NCI-H345 (cell line): ENCODE results near the gene MYG1.
"Not testable (repeated sequence)": the region's sequence is repeated elsewhere in the genome, so short reads cannot be mapped to it uniquely, and the experiment has no call there.

Experiments used
- DNase-seq: peaks from one replicate; lab custom pipeline; 2025; lab: John Stamatoyannopoulos, UW

Gene MYG1

DNA sequence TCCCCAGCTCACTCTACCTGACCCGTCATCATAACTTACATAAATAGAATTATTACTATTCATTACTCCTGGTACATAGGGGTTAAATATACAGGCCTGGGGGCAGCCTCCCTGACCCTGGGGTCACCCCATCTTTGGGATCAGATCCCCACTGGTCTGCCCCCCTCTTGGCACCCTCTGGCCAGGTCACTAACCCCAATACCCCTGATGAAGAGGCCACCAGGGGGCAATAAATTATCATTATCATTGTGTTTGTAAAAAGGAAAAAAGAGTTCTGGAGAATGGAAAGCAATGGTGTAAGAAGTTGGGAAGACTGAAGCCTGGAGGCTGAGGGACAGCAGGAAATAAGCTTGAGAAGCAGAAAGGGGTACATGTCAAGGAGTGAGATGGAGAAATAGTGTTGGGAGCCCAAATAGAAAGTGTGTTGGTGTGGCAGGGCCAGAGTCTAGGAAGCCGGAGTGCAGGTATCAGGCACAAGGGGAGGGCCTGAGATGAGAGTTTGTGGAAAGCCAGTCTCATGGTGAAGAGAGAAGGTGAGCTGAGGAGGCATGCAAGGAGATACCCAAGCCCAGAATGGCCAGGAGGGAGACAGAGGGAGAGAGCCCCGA is 28.0 kb downstream of the MYG1 start:
- DNase-seq, result no peak

GRCh38 chr12:53328043-53328435 is 28.5 kb downstream of the MYG1 start:
- no peak for DNase-seq

- DNase-seq, result no peak
Observed at GRCh38 chr12:53330671-53331070, 31.2 kb downstream of the MYG1 start.

- not testable (repeated sequence) for DNase-seq
Observed at GRCh38 chr12:53332339-53332738, 32.8 kb downstream of the MYG1 start.

DNA sequence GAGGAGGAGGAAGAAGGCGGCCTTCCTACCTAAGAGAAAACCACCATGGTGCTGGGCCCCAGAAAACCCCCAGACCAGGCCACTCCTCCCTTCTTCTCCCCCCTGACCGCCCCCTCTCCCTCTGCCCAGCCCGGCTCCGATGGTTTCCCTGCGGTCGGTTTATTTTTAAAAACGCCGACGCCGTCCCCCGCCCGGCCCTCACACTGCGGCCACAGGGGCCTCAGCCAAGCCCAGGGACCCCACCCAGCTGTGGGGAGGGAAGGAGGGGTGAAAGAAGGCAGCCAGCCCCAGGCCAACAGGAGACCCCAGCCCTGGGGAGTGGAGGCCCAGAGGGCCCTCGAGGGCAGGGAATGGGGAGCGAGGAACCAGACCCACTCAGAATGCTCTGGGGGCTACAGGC is 33.2 kb downstream of the MYG1 start:
- no peak for DNase-seq

- DNase-seq, result no peak
Observed at GRCh38 chr12:53333289-53333688, 33.8 kb downstream of the MYG1 start.

GRCh38 chr12:53333845-53334244 is 34.4 kb downstream of the MYG1 start:
- no peak for DNase-seq

DNA sequence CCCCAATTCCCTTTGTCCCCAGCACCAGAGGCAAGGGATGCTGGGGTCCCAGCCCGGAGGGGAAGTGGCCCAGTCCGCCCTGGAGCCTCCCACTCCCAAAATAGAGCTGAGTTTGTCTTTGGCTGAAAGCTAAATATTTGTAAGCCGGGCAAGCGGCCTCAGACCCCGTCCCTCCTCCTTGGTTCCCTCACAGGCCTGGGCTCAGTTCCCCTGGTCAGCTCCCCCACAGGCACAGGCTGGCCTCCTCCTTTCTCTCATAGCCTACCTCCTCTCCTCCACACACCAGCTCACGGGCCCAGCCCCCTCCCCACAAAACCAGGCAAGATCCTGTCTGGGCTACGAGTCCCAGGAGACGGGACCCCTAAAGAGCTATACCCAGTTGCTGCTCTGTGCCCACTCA is 35.3 kb downstream of the MYG1 start:
- no peak for DNase-seq

DNA sequence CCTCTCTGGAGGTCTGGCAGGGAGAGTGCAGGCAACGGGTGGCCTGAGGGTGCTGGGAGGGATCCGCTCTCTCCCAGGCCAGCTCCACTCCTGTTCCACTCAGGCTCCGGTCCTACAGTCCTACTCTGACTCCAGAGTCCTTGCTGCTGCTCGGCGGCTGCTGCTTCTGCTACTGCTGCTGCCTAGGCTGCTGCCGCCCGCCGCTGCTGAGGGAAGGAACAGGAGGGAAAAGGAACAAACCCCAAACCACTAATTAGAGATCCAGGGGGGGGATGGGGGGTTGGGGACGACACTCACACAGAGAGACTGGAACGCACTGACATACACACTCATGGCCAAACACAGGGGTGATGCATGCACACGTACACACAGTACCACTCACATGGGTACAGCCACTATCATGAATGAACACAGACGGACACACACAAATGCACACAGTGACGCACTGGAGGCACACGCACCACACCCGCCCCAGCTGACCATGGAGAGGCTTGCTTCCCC is 36.7 kb downstream of the MYG1 start, which contains the start of gene SP7:
Gene SP7 (minus strand): TSS at position 174 of the 501 bp plus-strand sequence. CDS start 708 bp downstream, outside the sequence.
- no peak for DNase-seq

GRCh38 chr12:53338017-53338416 is 38.5 kb downstream of the MYG1 start:
- DNase-seq, result no peak

DNA sequence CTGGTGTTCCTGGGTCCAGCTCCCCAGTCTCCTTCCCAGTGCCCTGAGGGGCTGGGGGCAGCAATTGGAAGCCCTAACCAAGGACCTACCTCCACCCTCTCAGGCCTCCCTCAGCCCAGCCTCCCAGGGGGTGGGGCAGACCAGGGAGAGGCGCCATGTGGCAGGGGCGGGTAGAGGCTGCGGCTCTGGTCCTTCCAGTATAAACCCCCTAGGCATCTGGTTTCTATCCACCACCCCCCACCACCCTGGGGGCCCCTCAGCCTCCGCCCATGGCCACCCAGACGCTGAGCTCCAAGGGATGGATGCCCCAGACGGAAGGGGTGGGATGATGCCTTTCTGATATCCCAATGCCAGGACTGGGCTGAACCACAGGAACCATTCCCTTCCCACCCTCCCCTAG is 39.4 kb downstream of the MYG1 start:
- DNase-seq, result no peak

GRCh38 chr12:53340398-53340797 is 40.9 kb downstream of the MYG1 start:
- no peak for DNase-seq

GRCh38 chr12:53343449-53343848 is 44.0 kb downstream of the MYG1 start:
- no peak for DNase-seq

GRCh38 chr12:53343969-53344368 is 44.5 kb downstream of the MYG1 start:
- no peak for DNase-seq

GRCh38 chr12:53344487-53344823 is 45.0 kb downstream of the MYG1 start:
- no peak for DNase-seq

GRCh38 chr12:53344824-53345485 is 45.5 kb downstream of the MYG1 start:
- DNase-seq, result peak; percentile 31

- no peak for DNase-seq
Observed at GRCh38 chr12:53345486-53346188, 46.1 kb downstream of the MYG1 start.

DNA sequence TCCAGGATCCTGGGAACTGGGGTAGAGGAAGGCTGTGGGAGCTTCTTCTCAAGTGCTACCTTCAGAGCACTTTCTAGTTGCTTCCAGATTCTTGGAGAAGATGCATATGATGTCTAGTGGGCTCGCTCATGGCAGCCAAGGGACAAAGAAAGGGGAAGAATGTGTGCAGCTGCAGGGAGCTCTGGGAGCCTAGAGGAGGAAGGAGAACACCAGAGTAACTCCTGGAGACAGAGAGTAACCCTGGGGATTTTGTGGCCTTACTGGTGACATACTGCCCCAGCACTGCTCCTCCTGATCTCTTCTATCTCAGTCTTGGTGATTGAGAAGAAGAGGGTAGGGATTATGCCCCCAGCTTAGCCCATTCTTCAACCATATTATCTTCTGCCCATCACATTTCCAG is 47.0 kb downstream of the MYG1 start:
- no peak for DNase-seq

DNA sequence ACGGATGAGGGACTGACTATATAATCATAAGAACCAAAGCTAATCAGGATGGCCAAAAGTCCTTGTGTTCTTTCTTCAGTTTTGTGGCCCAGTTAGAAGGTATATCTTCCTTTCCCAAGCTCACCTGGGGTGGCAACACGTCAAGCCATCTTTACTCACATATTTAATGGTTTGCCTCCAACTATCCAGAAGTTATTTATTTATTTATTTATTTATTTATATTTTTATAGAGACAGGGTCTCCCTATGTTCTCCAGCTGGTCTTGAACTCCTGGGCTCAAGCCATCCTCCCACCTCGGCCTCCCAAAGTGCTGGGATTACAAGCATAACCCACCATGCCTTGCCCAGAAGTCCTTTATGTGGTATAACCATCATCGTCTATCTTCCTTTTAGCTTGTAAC is 48.4 kb downstream of the MYG1 start:
- no peak for DNase-seq

- DNase-seq, result peak; percentile 76
Observed at GRCh38 chr12:53352331-53353256, 53.1 kb downstream of the MYG1 start.

DNA sequence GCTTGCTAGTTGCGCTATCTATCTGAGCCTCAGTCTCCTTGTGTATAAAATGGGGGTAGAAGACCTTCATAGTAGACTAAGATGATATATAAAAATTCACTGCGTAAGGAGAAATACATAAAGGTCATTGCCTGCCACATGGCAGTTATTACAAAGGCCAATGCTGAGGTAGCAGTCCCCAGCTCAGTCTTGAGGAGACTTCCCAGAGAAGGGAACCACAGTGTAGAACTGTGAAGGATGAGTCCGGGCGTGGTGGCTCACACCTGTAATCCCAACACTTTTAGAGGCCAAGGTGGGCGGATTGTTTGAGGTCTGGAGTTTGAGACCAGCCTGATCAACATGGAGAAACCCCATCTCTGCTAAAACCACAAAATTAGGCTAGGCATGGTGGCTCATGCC is 53.8 kb downstream of the MYG1 start:
- no peak for DNase-seq

DNA sequence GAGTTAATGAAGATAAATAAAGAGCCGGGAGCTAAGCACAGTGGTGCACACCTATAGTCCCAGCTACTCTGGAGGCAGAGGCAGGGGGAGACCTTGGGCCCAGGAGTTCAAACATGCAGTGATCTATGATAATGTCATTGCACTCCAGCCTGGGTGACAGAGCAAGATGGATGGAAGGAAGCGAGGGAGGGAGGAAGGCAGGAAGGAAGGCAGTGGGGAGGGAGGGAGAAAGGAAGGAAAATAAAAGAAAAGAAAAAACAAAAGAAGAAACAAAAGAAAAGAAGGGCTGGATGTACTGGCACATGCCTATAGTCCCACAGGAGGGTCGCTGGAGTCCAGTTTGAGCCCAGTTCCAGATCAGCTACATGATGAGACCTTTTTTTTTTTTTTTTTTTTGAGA is 55.6 kb downstream of the MYG1 start:
- DNase-seq, result no peak
